GM23248 (cell line): ENCODE data around the gene CRYBG1. TPM values are rescaled to one million over a fixed set of nuclear protein-coding genes. Genes with fewer than 3 reads are reported as not detected.

Experiments used
- DNase-seq: peaks from one replicate; pipeline ENCODE4 v3.0.0-alpha.2; 2015
- H2AFZ ChIP-seq: fragments of 200-600 bp; sonication (generic); 2 replicates; pipeline ENCODE4 v1.6.1; 2016; ENCODE audit warnings: antibody characterized with exemption
- H3F3A ChIP-seq: fragments of 200-600 bp; sonication (generic); 2 replicates; pipeline ENCODE4 v1.6.1; 2016; ENCODE audit warnings: mild to moderate bottlenecking, antibody characterized with exemption, mixed run types; ENCODE audit not compliant: insufficient read depth
- H3K27ac ChIP-seq: fragments of 200-600 bp; sonication (generic); 2 replicates; pipeline ENCODE4 v1.5.1; 2016; ENCODE audit warnings: mild to moderate bottlenecking
- H3K27me3 ChIP-seq: fragments of 200-600 bp; sonication (generic); replicated peaks from 2 replicates; pipeline ENCODE4 v1.6.1; 2016; ENCODE audit warnings: mild to moderate bottlenecking; ENCODE audit not compliant: insufficient read depth
- H3K36me3 ChIP-seq: fragments of 200-600 bp; sonication (generic); 2 replicates; pipeline ENCODE4 v1.6.1; 2016; ENCODE audit warnings: low read depth, mild to moderate bottlenecking
- H3K4me1 ChIP-seq: fragments of 200-600 bp; sonication (generic); 2 replicates; pipeline ENCODE4 v1.6.1; 2016; ENCODE audit warnings: mild to moderate bottlenecking; ENCODE audit not compliant: insufficient read depth
- H3K4me2 ChIP-seq: fragments of 200-600 bp; sonication (generic); one replicate; pipeline ENCODE4 v1.6.1; 2016; ENCODE audit warnings: mild to moderate bottlenecking; ENCODE audit not compliant: unreplicated experiment
- H3K4me3 ChIP-seq: fragments of 200-600 bp; sonication (generic); 2 replicates; pipeline ENCODE4 v1.5.1; 2016; ENCODE audit warnings: mild to moderate bottlenecking
- H3K79me2 ChIP-seq: fragments of 200-600 bp; sonication (generic); 2 replicates; pipeline ENCODE4 v1.6.1; 2016; ENCODE audit warnings: mild to moderate bottlenecking; ENCODE audit not compliant: insufficient read depth
- H3K9ac ChIP-seq: fragments of 200-600 bp; sonication (generic); 2 replicates; pipeline ENCODE4 v1.6.1; 2016; ENCODE audit warnings: mild to moderate bottlenecking
- H3K9me2 ChIP-seq: fragments of 200-600 bp; sonication (generic); 2 replicates; pipeline ENCODE4 v1.6.1; 2016; ENCODE audit warnings: mixed run types, mild to moderate bottlenecking, moderate library complexity; ENCODE audit not compliant: insufficient read depth
- H3K9me3 ChIP-seq: fragments of 200-600 bp; sonication (generic); one replicate; pipeline ENCODE4 v1.6.1; 2017; ENCODE audit warnings: low read depth
- H4K20me1 ChIP-seq: fragments of 200-600 bp; sonication (generic); 2 replicates; pipeline ENCODE4 v1.6.0; 2016; ENCODE audit not compliant: insufficient read depth
- EZH2 ChIP-seq: fragments of 200-600 bp; sonication (generic); IDR thresholded peaks from 2 replicates; pipeline ENCODE4 v1.6.1; 2018; ENCODE audit warnings: antibody characterized with exemption, mild to moderate bottlenecking; ENCODE audit not compliant: insufficient read depth, poor library complexity, severe bottlenecking
- EZH2phosphoT487 ChIP-seq: fragments of 200-600 bp; sonication (generic); IDR thresholded peaks from 2 replicates; pipeline ENCODE4 v1.6.1; 2018; ENCODE audit warnings: antibody characterized with exemption, moderate library complexity, mild to moderate bottlenecking, low read depth; ENCODE audit not compliant: insufficient read depth
- WGBS, 2 experiments: methylation state at CpG; one replicate each; pipeline ENCODE4 v1.1.6; 2015 to 2017; ENCODE audit warnings: low lambda C conversion rate in 2 of 2, low coverage in 1 of 2; ENCODE audit errors: missing lambda C conversion rate in 2 of 2; 5-methylcytosine and 5-hydroxymethylcytosine counted together
- in situ Hi-C: fragments of 300-500 bp; cut with MboI; formaldehyde crosslinking; loops from 2 replicates; pipeline ENCODE4 v1.15.0; 2020
- polyA plus RNA-seq: library from polyadenylated mRNA; unstranded; fragments of >200 nt; fragmentation: Nextera tagmentation; extraction: Ambion mirVana; gene quantifications from 2 replicates; pipeline ENCODE4 v1.2.1, GENCODE V29; 2016
- total RNA-seq: library from RNA; depleted of rRNA; stranded (reverse); fragments of >200 nt; shearing (Covaris generic); gene quantifications from 2 replicates; pipeline ENCODE4 v1.2.3, GENCODE V29; 2014

The CRYBG1 gene
- total and polyA plus RNA-seq, 2 experiments from 2014 or later: 1.9 to 8.4 TPM

- WGBS, 2 experiments: 13 to 15% methylated on average over 12 of the region's 12 CpGs
- in situ Hi-C loops: no loop called here
Measured at GRCh38 chr6:106359959-106360409, 533 bp upstream of the CRYBG1 start.

GRCh38 chr6:106360989-106361430 lies 493 bp downstream of the CRYBG1 start:
- Histone ChIP-seq H3K36me3 (no peaks in the 10 kb centered on the region), H3K9ac (no peak overlapping the region), H3K9me2 (no peaks in the 10 kb centered on the region), H3K4me2 (peak overlapping the region; percentile 84), H3K4me3 (peak overlapping the region; percentile 62), H3K9me3 (no peaks in the 10 kb centered on the region), H3F3A (no peaks in the 10 kb centered on the region), H4K20me1 (no peaks in the 10 kb centered on the region; the same call in 1 of the 2 replicates), H2AFZ (peak overlapping the region; percentile 69), H3K4me1 (peaks cover 3% of the 10 kb centered on the region; the same call in 1 of the 2 replicates), H3K79me2 (no peaks in the 10 kb centered on the region), H3K27me3 (peaks cover 56% of the 10 kb centered on the region), H3K27ac (no peak overlapping the region)
- 5% methylated on average over 30 to 31 of the region's 31 CpGs for WGBS, 2 experiments
- peak; percentile 34 for DNase-seq
- in situ Hi-C loops: no loop called here
- TF ChIP-seq EZH2 (peak; percentile 80), EZH2phosphoT487 (no peak)

More at GRCh38 chr6:106359959-106360409, 533 bp upstream of the CRYBG1 start:
- Histone ChIP-seq H3K36me3 (no peaks in the 10 kb centered on the region), H2AFZ (peak overlapping the region; percentile 69), H3K9me2 (no peaks in the 10 kb centered on the region), H3K9ac (no peak overlapping the region), H4K20me1 (no peaks in the 10 kb centered on the region; the same call in 1 of the 2 replicates), H3K4me3 (peak overlapping the region; percentile 62), H3K27me3 (peaks cover 64% of the 10 kb centered on the region), H3K79me2 (no peaks in the 10 kb centered on the region), H3K4me2 (peak overlapping the region; percentile 84), H3F3A (no peaks in the 10 kb centered on the region), H3K9me3 (no peaks in the 10 kb centered on the region), H3K27ac (no peak overlapping the region), H3K4me1 (peaks cover 3% of the 10 kb centered on the region; the same call in 1 of the 2 replicates)
- DNase-seq: no peak
- TF ChIP-seq EZH2phosphoT487 (no peak), EZH2 (no peak)

GRCh38 chr6:106363401-106364138 lies 3.1 kb downstream of the CRYBG1 start:
- H2AFZ ChIP-seq: no peak overlapping the region
- no peaks in the 10 kb centered on the region for H3K9me3 ChIP-seq
- TF ChIP-seq EZH2 (no peak), EZH2phosphoT487 (no peak)
- no peak overlapping the region for H3K9ac ChIP-seq
- no peaks in the 10 kb centered on the region for H3K79me2 ChIP-seq
- peaks cover 3% of the 10 kb centered on the region; the same call in 1 of the 2 replicates for H3K4me1 ChIP-seq
- H3K27me3 ChIP-seq: peaks cover 48% of the 10 kb centered on the region
- peak; percentile 10 for DNase-seq
- no peak overlapping the region for H3K4me2 ChIP-seq
- H3F3A ChIP-seq: no peaks in the 10 kb centered on the region
- 94 to 97% methylated on average over 3 of the region's 3 CpGs for WGBS, 2 experiments
- no peaks in the 10 kb centered on the region for H3K36me3 ChIP-seq
- no peaks in the 10 kb centered on the region for H4K20me1 ChIP-seq
- no peak overlapping the region for H3K27ac ChIP-seq
- in situ Hi-C loops: no loop called here
- H3K9me2 ChIP-seq: no peaks in the 10 kb centered on the region
- no peak overlapping the region for H3K4me3 ChIP-seq

- H3F3A ChIP-seq: no peaks in the 10 kb centered on the region
- in situ Hi-C loops: no loop called here
- no peaks in the 10 kb centered on the region for H3K4me1 ChIP-seq
- 85 to 86% methylated on average over 2 of the region's 2 CpGs for WGBS, 2 experiments
- H4K20me1 ChIP-seq: no peaks in the 10 kb centered on the region
- DNase-seq: no peak
- H3K9me3 ChIP-seq: no peaks in the 10 kb centered on the region
- H3K4me2 ChIP-seq: no peak overlapping the region
- no peak overlapping the region for H3K9ac ChIP-seq
- no peak overlapping the region for H3K27ac ChIP-seq
- no peak overlapping the region for H3K4me3 ChIP-seq
- no peaks in the 10 kb centered on the region for H3K79me2 ChIP-seq
- TF ChIP-seq EZH2phosphoT487: no peak
- H3K36me3 ChIP-seq: no peaks in the 10 kb centered on the region
- peaks cover 23% of the 10 kb centered on the region for H3K27me3 ChIP-seq
- no peaks in the 10 kb centered on the region for H3K9me2 ChIP-seq
- H2AFZ ChIP-seq: no peak overlapping the region
Measured at GRCh38 chr6:106369739-106370138, 9.2 kb downstream of the CRYBG1 start.
